GM12878 (cell line): ENCODE data around the gene CLASP1. TPM values are rescaled to one million over a fixed set of nuclear protein-coding genes. Genes with fewer than 3 reads are reported as not detected.

ENCODE experiments used
- ATAC-seq: fragments of 200-7000 bp; cut with Tn5 transposase; 3 replicates; pipeline ENCODE4 v1.9.1; 2020; ENCODE audit warnings: mild to moderate bottlenecking, moderate library complexity
- BruUV-seq: library from RNA; stranded (reverse); fragments of 400-500 nt; replicated peaks from 2 replicates; lab custom pipeline; 2021; lab: Mats Ljungman, UMichigan
- CTCF ChIA-PET: fragments of 300-600 bp; sonication (Branson Sonifier 250); formaldehyde crosslinking; extraction: SDS; loops from one replicate; lab custom pipeline; 2021; ENCODE audit warnings: inconsistent platforms; lab: Yijun Ruan, JAX
- POLR2A ChIA-PET: fragments of 350-600 bp; formaldehyde crosslinking; extraction: SDS; loops from one replicate; lab custom pipeline; 2021; ENCODE audit warnings: inconsistent platforms; lab: Charles Lee
- RAD21 ChIA-PET: fragments of 300-600 bp; sonication (Branson Sonifier 250); formaldehyde crosslinking; loops from one replicate; lab custom pipeline; 2023; ENCODE audit warnings: antibody characterized with exemption; ENCODE audit not compliant: unreplicated experiment; lab: Charles Lee
- SMC1A ChIA-PET: fragments of 300-600 bp; sonication (Branson Sonifier 250); formaldehyde crosslinking; loops from one replicate; lab custom pipeline; 2023; ENCODE audit not compliant: unreplicated experiment, uncharacterized antibody; lab: Charles Lee
- DNase-seq: peaks from one replicate; pipeline ENCODE4 v3.0.0-alpha.2; 2011; ENCODE audit warnings: low read depth, low spot score
- FAIRE-seq: peaks from 3 replicates; lab custom pipeline; 2011; peaks lifted over from hg19 to GRCh38; lab: Jason Lieb, UNC
- H2AFZ ChIP-seq: 2 replicates; pipeline ENCODE4 v1.6.0; 2011; ENCODE audit warnings: low read depth, low read length, control low read depth; ENCODE audit not compliant: control insufficient read depth
- H3K27ac ChIP-seq: 2 replicates; pipeline ENCODE4 v1.5.1; 2011; ENCODE audit warnings: control low read depth; ENCODE audit not compliant: control insufficient read depth, insufficient read depth
- H3K27me3 ChIP-seq, 2 experiments: replicated peaks in 1 of 2; 2 replicates each; pipeline versions ENCODE4 v1.6.0 to v1.6.1; 2011; ENCODE audit warnings: low read length in 1 of 2; ENCODE audit not compliant: control insufficient read depth in 2 of 2, insufficient read depth in 2 of 2
- H3K36me3 ChIP-seq, 2 experiments: 2 replicates each; pipeline ENCODE4 v1.5.1; 2011; ENCODE audit warnings: low read length in 1 of 2; ENCODE audit not compliant: control insufficient read depth in 2 of 2, insufficient read depth in 2 of 2
- H3K4me1 ChIP-seq: 2 replicates; pipeline ENCODE4 v1.6.1; 2011; ENCODE audit warnings: mild to moderate bottlenecking, low read length, moderate library complexity, mixed read lengths; ENCODE audit not compliant: control insufficient read depth, insufficient read depth
- H3K4me2 ChIP-seq: 2 replicates; pipeline ENCODE4 v1.6.0; 2011; ENCODE audit warnings: control low read depth; ENCODE audit not compliant: control insufficient read depth, insufficient read depth
- H3K4me3 ChIP-seq: fragments of 200-600 bp; sonication (generic); 2 replicates; pipeline ENCODE4 v1.5.1; 2016
- H3K79me2 ChIP-seq: 2 replicates; pipeline ENCODE4 v1.6.0; 2011; ENCODE audit warnings: low read length; ENCODE audit not compliant: control insufficient read depth, insufficient read depth
- H3K9ac ChIP-seq: 2 replicates; pipeline ENCODE4 v1.8.0; 2011; ENCODE audit warnings: low read length, control low read depth, mixed read lengths; ENCODE audit not compliant: control insufficient read depth, insufficient read depth
- H3K9me3 ChIP-seq: replicated peaks from 3 replicates; pipeline ENCODE4 v1.5.1; 2011; ENCODE audit warnings: mild to moderate bottlenecking, low read length; ENCODE audit not compliant: control insufficient read depth, insufficient read depth
- H4K20me1 ChIP-seq: 2 replicates; pipeline ENCODE4 v1.6.0; 2011; ENCODE audit not compliant: control insufficient read depth, insufficient read depth
- CBX5 ChIP-seq: sonication (generic); IDR thresholded peaks from 2 replicates; pipeline ENCODE4 v1.6.1; 2016; ENCODE audit warnings: low read depth, moderate library complexity, mild to moderate bottlenecking, inconsistent platforms
- CHD1 ChIP-seq: IDR thresholded peaks from 2 replicates; pipeline ENCODE4 v1.6.1; 2012; ENCODE audit warnings: low read depth, low read length, improper control_type of control experiment
- CHD4 ChIP-seq: fragments of 200-600 bp; sonication (generic); IDR thresholded peaks from 2 replicates; pipeline ENCODE4 v1.6.1; 2016; ENCODE audit warnings: mild to moderate bottlenecking
- DPF2 ChIP-seq: fragments of 450-650 bp; IDR thresholded peaks from 2 replicates; pipeline ENCODE4 v1.6.1; 2017; ENCODE audit warnings: mild to moderate bottlenecking
- EGR1 ChIP-seq, 2 experiments: IDR thresholded peaks; 1 replicate in 1 of 2; 2 replicates in 1 of 2; pipeline ENCODE4 v1.6.1; 2011 to 2012; ENCODE audit warnings: low read depth in 2 of 2, low read length in 2 of 2, borderline replicate concordance in 1 of 2, mild to moderate bottlenecking in 1 of 2, moderate library complexity in 1 of 2
- MEF2B ChIP-seq: fragments of 450-650 bp; IDR thresholded peaks from 2 replicates; pipeline ENCODE4 v1.6.1; 2018; ENCODE audit warnings: mild to moderate bottlenecking, moderate library complexity; ENCODE audit not compliant: partially characterized antibody, poor library complexity, severe bottlenecking
- MXI1 ChIP-seq: fragments of 150-350 bp; IDR thresholded peaks from 2 replicates; pipeline ENCODE4 v1.6.1; 2011; ENCODE audit warnings: low read depth, mild to moderate bottlenecking, inconsistent platforms, low read length, improper control_type of control experiment
- NFXL1 ChIP-seq: fragments of 450-650 bp; IDR thresholded peaks from 2 replicates; pipeline ENCODE4 v1.6.1; 2017; ENCODE audit warnings: antibody characterized with exemption, mild to moderate bottlenecking, borderline replicate concordance
- NFYA ChIP-seq: IDR thresholded peaks from 2 replicates; pipeline ENCODE4 v1.6.1; 2011; ENCODE audit warnings: low read depth, mild to moderate bottlenecking, low read length, improper control_type of control experiment, borderline replicate concordance
- PAX8 ChIP-seq: fragments of 450-650 bp; IDR thresholded peaks from 2 replicates; pipeline ENCODE4 v1.6.1; 2017; ENCODE audit warnings: mild to moderate bottlenecking, moderate library complexity
- POLR2A ChIP-seq: IDR thresholded peaks from 2 replicates; pipeline ENCODE4 v1.6.1; 2011; ENCODE audit warnings: low read depth, mild to moderate bottlenecking, low read length
- SMAD5 ChIP-seq: IDR thresholded peaks from 2 replicates; pipeline ENCODE4 v1.6.1; 2016; ENCODE audit warnings: antibody characterized with exemption, low read depth
- TAF1 ChIP-seq: IDR thresholded peaks from 2 replicates; pipeline ENCODE4 v1.6.1; 2011; ENCODE audit warnings: mild to moderate bottlenecking, low read depth, low read length, borderline replicate concordance
- WRNIP1 ChIP-seq: IDR thresholded peaks from 2 replicates; pipeline ENCODE4 v1.6.1; 2011; ENCODE audit warnings: low read depth, low read length, improper control_type of control experiment, borderline replicate concordance
- WGBS: methylation state at CpG from one replicate; pipeline ENCODE4 v1.1.6; 2016; ENCODE audit warnings: low lambda C conversion rate; ENCODE audit not compliant: insufficient replicate concordance, insufficient coverage; ENCODE audit errors: missing lambda C conversion rate; 5-methylcytosine and 5-hydroxymethylcytosine counted together
- in situ Hi-C: fragments of 300-500 bp; cut with MboI; formaldehyde crosslinking; loops from 9 replicates; pipeline ENCODE4 v1.14.3; 2018; ENCODE audit warnings: mixed read lengths
- intact Hi-C: fragments of 100-400 bp; cut with micrococcal nuclease; formaldehyde crosslinking; loops from one replicate; pipeline ENCODE4 v1.14.2; 2022; ENCODE audit not compliant: unreplicated experiment
- polyA plus RNA-seq, 11 experiments: library from polyadenylated mRNA; depleted of rRNA in 4 of 11; unstranded in 6 of 11; stranded (reverse) in 5 of 11; fragments of >200 nt; fragmentation: Nextera tagmentation in 4 of 11; fragmentation: Illumina TruSeq in 1 of 11; extraction: Ambion mirVana in 4 of 11; extraction: Trizol in 1 of 11; gene quantifications; 1 replicate in 1 of 11; 2 replicates in 10 of 11; pipeline versions ENCODE4 v1.2.1 to v1.2.3, GENCODE V29; 2011 to 2016; ENCODE audit warnings: inconsistent platforms in 2 of 11, missing spikeins in 2 of 11, low read depth in 1 of 11
- total RNA-seq, 4 experiments: library from RNA; depleted of rRNA in 3 of 4; stranded (reverse); fragments of >200 nt in 3 of 4; fragmentation: Illumina TruSeq in 1 of 4; extraction: Trizol in 1 of 4; gene quantifications; 2 replicates each; pipeline versions ENCODE4 v1.2.1 to v1.2.3, GENCODE V29; 2013 to 2021
- TF ChIP-seq, protein P1 (sequence below): fragments of 450-650 bp; IDR thresholded peaks from 2 replicates; pipeline ENCODE4 v1.6.1; 2017; ENCODE audit warnings: low read depth, mild to moderate bottlenecking, moderate library complexity
- TF ChIP-seq, protein P2 (sequence below): IDR thresholded peaks from 2 replicates; pipeline ENCODE4 v1.6.1; 2012; ENCODE audit warnings: improper control_type of control experiment, low read depth, low read length; ENCODE audit not compliant: insufficient replicate concordance

The CLASP1 gene
- total and polyA plus RNA-seq, 10 of the 15 experiments (the other 5 are each of a cell fraction or from before 2014, with no cell fraction given) = 1.4 to 62.4 (median 32.9) TPM

DNA sequence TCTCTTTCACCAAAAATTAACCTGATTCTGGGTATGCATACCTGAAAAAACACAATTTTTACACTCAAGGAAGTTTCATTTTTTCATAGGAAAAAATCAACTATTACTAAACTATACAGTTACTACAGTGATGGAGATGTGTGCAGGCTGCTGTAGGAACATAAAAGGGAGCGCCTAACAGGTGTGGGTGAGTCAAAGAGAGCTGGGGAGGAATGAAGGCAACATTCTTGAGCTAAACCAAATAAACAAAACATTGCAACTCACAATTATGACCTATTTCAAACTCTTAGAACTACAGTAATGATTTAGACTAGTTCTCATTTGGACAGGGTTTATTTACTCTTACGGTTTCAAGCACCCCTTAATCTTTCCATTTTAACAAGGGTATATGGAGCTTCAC is 13.4 kb upstream of the CLASP1 start:
- ChIA-PET POLR2A (no interaction called here), CTCF (interaction anchor here (0.9 kb wide), 1 partner anchor 16 kb away, joined by 3 read pairs; no protein-coding TSS in a partner anchor), SMC1A (no interaction called here), RAD21 (no interaction called here)
- FAIRE-seq (no peak), ATAC-seq (no peak), DNase-seq (no peak)
- Histone ChIP-seq H3K9ac (no peak overlapping the region), H3K27me3 (no peaks in the 10 kb centered on the region), H3K4me3 (no peak overlapping the region), H3K9me3 (no peaks in the 10 kb centered on the region), H2AFZ (no peak overlapping the region), H3K36me3 (no peaks in the 10 kb centered on the region; a peak in 1 of 4 replicates), H3K27ac (no peak overlapping the region), H4K20me1 (no peaks in the 10 kb centered on the region), H3K4me1 (no peaks in the 10 kb centered on the region), H3K79me2 (no peaks in the 10 kb centered on the region), H3K4me2 (no peak overlapping the region)
- intact Hi-C loops (no loop called here), in situ Hi-C loops (no loop called here)
- 96% methylated on average over 2 of the region's 2 CpGs for WGBS
- BruUV-seq = no TSS peak
- TF ChIP-seq DPF2 (no peak), CBX5 (no peak), MEF2B (no peak), NFXL1 (no peak), POLR2A (no peak), TAF1 (no peak), WRNIP1 (no peak), SMAD5 (no peak), EGR1 (IDR thresholded peaks at IDR 0.05; ENCODE audit: borderline replicate concordance in 1 of 2, low read depth in 2 of 2, low read length in 2 of 2) (no peak), NFYA (no peak), CHD1 (no peak), CHD4 (no peak), MXI1 (no peak), PAX8 (no peak)
- TF ChIP-seq, protein P1, sequence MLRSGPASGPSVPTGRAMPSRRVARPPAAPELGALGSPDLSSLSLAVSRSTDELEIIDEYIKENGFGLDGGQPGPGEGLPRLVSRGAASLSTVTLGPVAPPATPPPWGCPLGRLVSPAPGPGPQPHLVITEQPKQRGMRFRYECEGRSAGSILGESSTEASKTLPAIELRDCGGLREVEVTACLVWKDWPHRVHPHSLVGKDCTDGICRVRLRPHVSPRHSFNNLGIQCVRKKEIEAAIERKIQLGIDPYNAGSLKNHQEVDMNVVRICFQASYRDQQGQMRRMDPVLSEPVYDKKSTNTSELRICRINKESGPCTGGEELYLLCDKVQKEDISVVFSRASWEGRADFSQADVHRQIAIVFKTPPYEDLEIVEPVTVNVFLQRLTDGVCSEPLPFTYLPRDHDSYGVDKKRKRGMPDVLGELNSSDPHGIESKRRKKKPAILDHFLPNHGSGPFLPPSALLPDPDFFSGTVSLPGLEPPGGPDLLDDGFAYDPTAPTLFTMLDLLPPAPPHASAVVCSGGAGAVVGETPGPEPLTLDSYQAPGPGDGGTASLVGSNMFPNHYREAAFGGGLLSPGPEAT = no peak
- TF ChIP-seq, protein P2, sequence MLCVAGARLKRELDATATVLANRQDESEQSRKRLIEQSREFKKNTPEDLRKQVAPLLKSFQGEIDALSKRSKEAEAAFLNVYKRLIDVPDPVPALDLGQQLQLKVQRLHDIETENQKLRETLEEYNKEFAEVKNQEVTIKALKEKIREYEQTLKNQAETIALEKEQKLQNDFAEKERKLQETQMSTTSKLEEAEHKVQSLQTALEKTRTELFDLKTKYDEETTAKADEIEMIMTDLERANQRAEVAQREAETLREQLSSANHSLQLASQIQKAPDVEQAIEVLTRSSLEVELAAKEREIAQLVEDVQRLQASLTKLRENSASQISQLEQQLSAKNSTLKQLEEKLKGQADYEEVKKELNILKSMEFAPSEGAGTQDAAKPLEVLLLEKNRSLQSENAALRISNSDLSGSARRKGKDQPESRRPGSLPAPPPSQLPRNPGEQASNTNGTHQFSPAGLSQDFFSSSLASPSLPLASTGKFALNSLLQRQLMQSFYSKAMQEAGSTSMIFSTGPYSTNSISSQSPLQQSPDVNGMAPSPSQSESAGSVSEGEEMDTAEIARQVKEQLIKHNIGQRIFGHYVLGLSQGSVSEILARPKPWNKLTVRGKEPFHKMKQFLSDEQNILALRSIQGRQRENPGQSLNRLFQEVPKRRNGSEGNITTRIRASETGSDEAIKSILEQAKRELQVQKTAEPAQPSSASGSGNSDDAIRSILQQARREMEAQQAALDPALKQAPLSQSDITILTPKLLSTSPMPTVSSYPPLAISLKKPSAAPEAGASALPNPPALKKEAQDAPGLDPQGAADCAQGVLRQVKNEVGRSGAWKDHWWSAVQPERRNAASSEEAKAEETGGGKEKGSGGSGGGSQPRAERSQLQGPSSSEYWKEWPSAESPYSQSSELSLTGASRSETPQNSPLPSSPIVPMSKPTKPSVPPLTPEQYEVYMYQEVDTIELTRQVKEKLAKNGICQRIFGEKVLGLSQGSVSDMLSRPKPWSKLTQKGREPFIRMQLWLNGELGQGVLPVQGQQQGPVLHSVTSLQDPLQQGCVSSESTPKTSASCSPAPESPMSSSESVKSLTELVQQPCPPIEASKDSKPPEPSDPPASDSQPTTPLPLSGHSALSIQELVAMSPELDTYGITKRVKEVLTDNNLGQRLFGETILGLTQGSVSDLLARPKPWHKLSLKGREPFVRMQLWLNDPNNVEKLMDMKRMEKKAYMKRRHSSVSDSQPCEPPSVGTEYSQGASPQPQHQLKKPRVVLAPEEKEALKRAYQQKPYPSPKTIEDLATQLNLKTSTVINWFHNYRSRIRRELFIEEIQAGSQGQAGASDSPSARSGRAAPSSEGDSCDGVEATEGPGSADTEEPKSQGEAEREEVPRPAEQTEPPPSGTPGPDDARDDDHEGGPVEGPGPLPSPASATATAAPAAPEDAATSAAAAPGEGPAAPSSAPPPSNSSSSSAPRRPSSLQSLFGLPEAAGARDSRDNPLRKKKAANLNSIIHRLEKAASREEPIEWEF = no peak
